ENCODE measurements around the gene PCNT.

The PCNT gene, protein sequence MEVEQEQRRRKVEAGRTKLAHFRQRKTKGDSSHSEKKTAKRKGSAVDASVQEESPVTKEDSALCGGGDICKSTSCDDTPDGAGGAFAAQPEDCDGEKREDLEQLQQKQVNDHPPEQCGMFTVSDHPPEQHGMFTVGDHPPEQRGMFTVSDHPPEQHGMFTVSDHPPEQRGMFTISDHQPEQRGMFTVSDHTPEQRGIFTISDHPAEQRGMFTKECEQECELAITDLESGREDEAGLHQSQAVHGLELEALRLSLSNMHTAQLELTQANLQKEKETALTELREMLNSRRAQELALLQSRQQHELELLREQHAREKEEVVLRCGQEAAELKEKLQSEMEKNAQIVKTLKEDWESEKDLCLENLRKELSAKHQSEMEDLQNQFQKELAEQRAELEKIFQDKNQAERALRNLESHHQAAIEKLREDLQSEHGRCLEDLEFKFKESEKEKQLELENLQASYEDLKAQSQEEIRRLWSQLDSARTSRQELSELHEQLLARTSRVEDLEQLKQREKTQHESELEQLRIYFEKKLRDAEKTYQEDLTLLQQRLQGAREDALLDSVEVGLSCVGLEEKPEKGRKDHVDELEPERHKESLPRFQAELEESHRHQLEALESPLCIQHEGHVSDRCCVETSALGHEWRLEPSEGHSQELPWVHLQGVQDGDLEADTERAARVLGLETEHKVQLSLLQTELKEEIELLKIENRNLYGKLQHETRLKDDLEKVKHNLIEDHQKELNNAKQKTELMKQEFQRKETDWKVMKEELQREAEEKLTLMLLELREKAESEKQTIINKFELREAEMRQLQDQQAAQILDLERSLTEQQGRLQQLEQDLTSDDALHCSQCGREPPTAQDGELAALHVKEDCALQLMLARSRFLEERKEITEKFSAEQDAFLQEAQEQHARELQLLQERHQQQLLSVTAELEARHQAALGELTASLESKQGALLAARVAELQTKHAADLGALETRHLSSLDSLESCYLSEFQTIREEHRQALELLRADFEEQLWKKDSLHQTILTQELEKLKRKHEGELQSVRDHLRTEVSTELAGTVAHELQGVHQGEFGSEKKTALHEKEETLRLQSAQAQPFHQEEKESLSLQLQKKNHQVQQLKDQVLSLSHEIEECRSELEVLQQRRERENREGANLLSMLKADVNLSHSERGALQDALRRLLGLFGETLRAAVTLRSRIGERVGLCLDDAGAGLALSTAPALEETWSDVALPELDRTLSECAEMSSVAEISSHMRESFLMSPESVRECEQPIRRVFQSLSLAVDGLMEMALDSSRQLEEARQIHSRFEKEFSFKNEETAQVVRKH (N-terminal part only)

DNA sequence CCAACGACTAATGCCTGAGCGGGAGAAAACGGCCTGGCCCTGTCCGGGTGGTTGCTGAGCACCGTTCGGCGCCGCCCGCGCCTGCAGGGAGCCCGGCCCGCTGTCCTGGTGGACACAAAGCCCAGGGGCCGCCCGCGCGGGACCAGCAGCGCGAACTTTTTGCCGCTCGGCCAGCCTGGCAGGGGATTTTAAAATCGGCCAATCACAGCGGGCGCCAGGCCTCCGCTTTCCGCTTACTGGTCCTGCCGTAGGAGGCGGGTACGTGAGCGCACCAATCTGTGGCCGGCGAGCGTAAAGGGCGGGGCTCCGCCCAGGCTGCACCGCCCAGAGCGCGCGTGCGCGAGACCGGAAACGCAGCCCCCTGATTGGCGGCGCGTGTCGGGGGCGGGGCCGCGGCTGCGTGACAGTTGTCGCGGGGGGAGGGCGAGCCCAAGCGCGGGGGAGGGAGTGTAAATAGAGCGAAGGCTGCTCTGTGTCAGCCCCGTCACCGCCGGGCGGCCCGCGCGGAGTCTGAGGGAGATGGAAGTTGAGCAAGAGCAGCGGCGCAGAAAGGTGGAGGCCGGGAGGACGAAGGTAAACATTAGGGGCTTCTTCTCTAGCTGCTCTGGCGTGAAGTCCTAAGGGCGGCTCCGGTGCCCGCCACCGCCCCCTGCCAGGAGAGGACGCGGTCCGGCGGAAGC, at the start of gene PCNT, which contains the start of gene C21orf58:
Gene PCNT (plus strand): TSS at position 447 of the 680 bp plus-strand sequence. CDS start 73 bp downstream, at position 520.
Gene C21orf58 (minus strand): TSS at position 161 of the 680 bp plus-strand sequence. CDS start 1,132 bp downstream, outside the sequence.
- peak; percentile 98 for DNase-seq

DNA sequence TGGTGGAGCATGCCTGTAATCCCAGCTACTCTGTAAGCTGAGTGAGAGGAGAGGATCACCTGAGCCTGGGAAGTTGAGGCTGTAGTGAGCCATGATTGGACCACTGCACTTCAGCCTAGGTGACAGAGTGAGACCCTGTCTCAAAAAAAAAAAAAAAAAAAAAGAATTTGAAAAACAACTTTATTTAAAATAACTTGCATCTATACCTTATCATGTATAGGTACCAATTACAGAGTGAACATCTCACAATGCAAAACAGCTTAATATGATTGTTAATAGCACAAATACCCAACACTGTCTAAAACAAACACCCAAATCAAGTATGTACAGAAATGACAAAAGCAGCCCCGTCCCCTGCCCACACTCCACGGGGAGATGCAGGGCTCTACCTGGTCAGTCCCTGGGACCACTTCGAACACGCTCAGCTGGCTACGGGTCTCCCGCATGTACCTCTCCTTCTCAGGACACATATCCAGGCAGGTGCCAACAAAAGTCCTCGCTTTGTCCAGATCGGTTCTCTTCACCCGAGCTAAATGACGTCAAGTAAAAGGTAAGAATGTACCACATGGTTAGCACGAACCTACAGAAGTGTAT, 49.1 kb upstream of the PCNT start:
- no peak for DNase-seq

GRCh38 chr21:46284077-46284644, 39.8 kb upstream of the PCNT start:
- no peak for DNase-seq

- no peak for DNase-seq
Observed at GRCh38 chr21:46284733-46285132, 39.2 kb upstream of the PCNT start.

DNA sequence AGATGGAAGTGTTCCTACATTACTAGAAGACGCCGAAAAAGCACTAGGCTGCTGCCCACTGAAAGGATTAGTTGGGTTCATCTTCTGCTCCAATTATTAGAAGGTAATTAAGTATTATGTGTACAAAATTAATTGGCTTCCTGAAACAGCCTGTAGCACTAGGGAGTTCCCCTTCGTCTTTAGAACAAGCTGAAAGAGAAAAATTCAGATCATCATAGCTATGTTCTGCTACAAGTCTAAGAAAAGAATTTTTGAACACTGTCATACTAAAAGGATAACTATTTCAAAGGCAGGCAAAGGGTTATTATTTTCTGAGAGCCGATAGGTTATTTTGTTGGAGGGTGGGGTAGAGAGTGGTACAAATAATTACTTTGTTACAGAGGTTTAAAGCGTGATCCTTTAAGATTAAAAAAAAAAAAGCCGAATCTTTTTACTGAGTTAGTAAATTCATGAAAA, 38.7 kb upstream of the PCNT start, which contains the start of gene MCM3AP:
Gene MCM3AP (minus strand): TSS at position 406 of the 456 bp plus-strand sequence. CDS start 325 bp downstream, at position 81.
- DNase-seq = no peak

GRCh38 chr21:46285761-46286647, 38.0 kb upstream of the PCNT start, which contains the start of gene YBEY:
Gene YBEY, plus strand, starts transcription at chr21:46286342. Its CDS starts 572 bp downstream, at chr21:46286914.
- DNase-seq = peak; percentile 92

- DNase-seq = no peak
Observed at GRCh38 chr21:46286648-46287002, 37.3 kb upstream of the PCNT start.

GRCh38 chr21:46287541-46287940, 36.4 kb upstream of the PCNT start:
- DNase-seq = no peak

DNA sequence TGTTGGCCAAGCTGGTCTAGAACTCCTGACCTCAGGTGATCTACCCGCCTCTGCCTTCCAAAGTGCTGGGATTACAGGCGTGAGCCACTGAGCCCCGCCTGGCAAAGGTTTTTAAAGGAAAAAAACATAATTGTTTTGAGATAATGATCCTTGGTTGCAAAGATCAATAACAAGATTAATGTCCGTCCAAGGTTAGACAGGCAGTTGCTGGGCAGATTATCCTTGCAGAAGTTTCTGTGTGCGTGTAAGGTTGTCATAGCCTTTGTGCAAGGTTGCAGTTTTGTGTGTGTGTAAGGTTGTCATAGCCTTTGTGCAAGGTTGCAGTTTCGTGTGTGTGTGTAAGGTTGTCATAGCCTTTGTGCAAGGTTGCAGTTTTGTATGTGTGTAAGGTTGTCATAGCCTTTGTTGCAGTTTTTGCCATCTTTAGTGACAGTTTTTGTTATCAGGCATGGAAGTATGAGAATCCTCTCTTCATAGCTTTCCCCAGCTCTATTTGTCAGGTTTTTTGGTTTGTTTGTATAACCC, 34.2 kb upstream of the PCNT start:
- DNase-seq = no peak

DNA sequence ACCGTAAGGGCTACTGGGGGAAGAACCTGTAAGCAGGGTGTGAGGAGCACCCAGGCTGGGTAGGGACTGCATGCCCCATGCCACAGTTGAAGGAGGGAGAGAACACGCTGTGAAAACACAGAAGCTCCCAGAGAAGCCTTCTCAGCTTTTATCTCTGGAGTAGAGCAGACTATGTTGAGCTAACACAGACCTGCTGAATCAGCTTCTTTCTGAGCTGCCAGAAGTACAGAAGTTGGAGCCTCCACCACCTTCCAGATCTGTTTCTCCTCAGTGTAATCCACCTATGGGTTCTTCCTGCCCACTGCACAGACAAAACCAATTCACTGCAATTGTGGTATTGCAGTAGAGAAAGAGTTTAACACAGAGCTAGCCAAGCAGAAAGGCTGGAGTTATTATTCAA, 32.4 kb upstream of the PCNT start:
- DNase-seq = no peak

- no peak for DNase-seq
Observed at GRCh38 chr21:46294647-46295176, 29.2 kb upstream of the PCNT start.

GRCh38 chr21:46295177-46295770, 28.7 kb upstream of the PCNT start:
- DNase-seq = no peak

DNA sequence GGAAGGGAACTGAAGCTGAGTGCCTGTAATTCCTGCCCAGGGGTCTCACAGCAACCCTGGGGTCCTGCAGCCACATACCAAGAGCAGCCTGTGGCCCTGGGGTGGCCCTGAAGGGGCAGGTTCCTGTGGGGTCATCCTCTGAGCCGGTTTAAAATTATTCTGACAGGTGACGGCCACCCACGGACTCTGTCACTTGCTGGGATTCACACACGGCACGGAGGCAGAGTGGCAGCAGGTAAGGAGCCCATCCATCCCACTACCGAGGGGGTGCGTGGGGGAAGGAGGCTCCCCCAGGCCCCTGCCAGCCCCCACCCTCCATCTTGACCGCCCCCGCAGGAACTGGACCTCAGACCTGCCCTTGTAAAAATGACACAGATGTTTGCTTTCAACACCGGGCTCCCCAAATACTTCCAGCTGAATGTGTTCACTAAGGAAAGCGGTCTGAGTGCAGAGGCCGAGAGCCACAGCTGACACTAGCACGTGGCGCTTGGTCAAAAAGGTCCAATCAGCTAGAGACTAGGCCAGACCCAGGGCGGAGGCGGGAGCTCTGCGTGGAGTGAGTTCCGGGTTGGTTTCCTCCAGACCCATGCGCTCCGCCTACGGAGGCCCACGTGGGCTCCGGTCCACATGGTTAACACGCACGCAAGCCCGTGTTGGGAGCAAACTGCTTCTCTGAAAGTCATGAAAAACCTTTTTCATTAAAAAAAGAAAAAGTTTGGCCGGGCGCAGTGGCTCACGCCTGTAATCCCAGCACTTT, 27.8 kb upstream of the PCNT start:
- peak; percentile 73 for DNase-seq

GRCh38 chr21:46297338-46298271, 26.4 kb upstream of the PCNT start:
- DNase-seq = peak; percentile 23

DNA sequence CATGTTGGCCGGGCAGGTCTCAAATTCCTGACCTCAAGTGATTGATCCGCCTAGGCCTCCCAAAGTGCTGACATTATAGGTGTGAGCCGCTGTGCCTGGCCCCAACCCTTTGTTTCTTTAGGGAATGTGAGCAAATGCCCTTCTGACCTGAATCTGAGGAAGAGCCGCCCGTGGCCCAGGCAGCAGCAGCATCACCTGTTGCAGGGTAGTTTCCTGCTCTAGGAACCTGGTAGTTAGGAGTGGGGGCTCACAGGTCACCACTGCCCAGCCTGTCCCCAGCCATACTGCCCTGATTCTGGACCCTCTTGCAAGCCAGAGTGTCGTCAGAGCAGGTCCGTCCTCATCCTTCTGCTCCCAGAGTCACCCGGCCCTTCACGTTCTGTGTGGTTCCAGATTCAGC, 24.8 kb upstream of the PCNT start:
- no peak for DNase-seq

DNA sequence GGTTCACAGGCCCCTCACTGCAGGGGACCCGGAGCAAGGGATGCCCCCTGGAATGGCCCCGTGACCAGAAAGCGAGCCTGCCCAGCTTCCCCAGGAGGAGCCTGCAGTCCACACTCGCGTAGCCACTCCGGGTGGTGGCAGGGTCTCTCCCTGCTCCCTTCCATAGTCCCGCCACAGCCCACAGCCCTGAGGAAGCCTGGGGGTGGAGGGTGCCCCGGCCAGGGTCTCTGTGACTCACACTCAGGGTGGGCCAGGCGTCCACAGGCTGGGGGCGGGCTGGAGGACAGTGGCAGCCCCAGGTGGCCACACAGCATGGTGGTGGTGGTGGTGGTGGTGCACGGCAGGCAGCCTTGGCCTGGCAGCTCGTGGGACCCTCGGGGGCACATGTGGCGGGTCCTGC, 22.2 kb upstream of the PCNT start:
- DNase-seq = no peak

DNA sequence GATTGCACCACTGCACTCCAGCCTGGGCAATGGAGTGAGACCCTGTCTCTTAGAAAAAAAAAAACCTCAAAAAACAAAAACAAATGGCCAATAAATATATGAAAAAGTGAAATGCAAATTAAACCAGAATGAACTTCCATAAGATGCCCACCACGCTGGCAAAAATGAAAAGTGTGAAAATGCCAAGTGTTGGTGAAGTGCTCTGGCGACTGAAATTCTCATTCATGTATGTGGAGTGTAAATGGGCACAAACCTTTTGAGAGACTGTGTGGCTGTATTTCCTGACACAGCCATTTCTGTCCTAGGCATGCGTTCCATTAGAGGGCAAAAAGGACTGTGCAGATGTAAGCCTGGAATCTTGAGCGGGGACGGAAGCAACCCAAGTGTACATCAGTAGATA, 19.5 kb upstream of the PCNT start:
- DNase-seq = no peak
